ENCODE data around the gene BABAM2. TPM values are rescaled to one million over a fixed set of nuclear protein-coding genes. Genes with fewer than 3 reads are reported as not detected.

BABAM2 gene
- total RNA-seq, 3 donors from 2014 or later = 34.8 to 42.4 (median 41.3) TPM

- no peaks in the 10 kb centered on the region for H3K9me3 ChIP-seq
- no peak overlapping the region for H3K4me3 ChIP-seq
- intact Hi-C loops (cut with DNase I, micrococcal nuclease) = no loop called here
- H3K36me3 ChIP-seq (ENCODE audit: low read depth) = no peaks in the 10 kb centered on the region
- no peak for ATAC-seq
- TF ChIP-seq CTCF (IDR thresholded peaks at IDR 0.05) = no peak
- no peak for DNase-seq
- no peaks in the 10 kb centered on the region for H3K4me1 ChIP-seq (ENCODE audit: low read depth)
Measured at GRCh38 chr2:27891673-27892105, 1.2 kb downstream of the BABAM2 start.

GRCh38 chr2:27893006-27893405, 2.5 kb downstream of the BABAM2 start:
- no peaks in the 10 kb centered on the region for H3K4me1 ChIP-seq (ENCODE audit: low read depth)
- intact Hi-C loops (cut with DNase I, micrococcal nuclease) = no loop called here

GRCh38 chr2:27897717-27898116, 7.2 kb downstream of the BABAM2 start:
- Histone ChIP-seq H3K9me3 (no peaks in the 10 kb centered on the region), H3K36me3 (ENCODE audit: low read depth) (no peaks in the 10 kb centered on the region), H3K4me3 (no peak overlapping the region), H3K4me1 (ENCODE audit: low read depth) (no peaks in the 10 kb centered on the region)
- ATAC-seq = no peak
- TF ChIP-seq CTCF (IDR thresholded peaks at IDR 0.05) = no peak
- intact Hi-C loops (cut with DNase I, micrococcal nuclease) = no loop called here
- no peak for DNase-seq

More at GRCh38 chr2:27893006-27893405, 2.5 kb downstream of the BABAM2 start:
- Histone ChIP-seq H3K4me3 (no peak overlapping the region), H3K36me3 (ENCODE audit: low read depth) (no peaks in the 10 kb centered on the region), H3K9me3 (no peaks in the 10 kb centered on the region)
- TF ChIP-seq CTCF (IDR thresholded peaks at IDR 0.05) = no peak
- no peak for DNase-seq
- ATAC-seq = no peak

- H3K4me1 ChIP-seq (ENCODE audit: low read depth) = no peaks in the 10 kb centered on the region
- H3K4me3 ChIP-seq = no peak overlapping the region
- TF ChIP-seq CTCF (IDR thresholded peaks at IDR 0.05) = no peak
- DNase-seq (no peak), ATAC-seq (no peak)
- intact Hi-C loops (cut with DNase I, micrococcal nuclease) = no loop called here
- H3K9me3 ChIP-seq = no peaks in the 10 kb centered on the region
- H3K36me3 ChIP-seq (ENCODE audit: low read depth) = no peaks in the 10 kb centered on the region
Measured at GRCh38 chr2:27901234-27901633, 10.7 kb downstream of the BABAM2 start.

- Histone ChIP-seq H3K9me3 (no peaks in the 10 kb centered on the region), H3K4me3 (no peak overlapping the region), H3K36me3 (ENCODE audit: low read depth) (no peaks in the 10 kb centered on the region), H3K4me1 (ENCODE audit: low read depth) (no peaks in the 10 kb centered on the region)
- intact Hi-C loops (cut with DNase I, micrococcal nuclease) = no loop called here
- ATAC-seq = no peak
- DNase-seq = no peak
- no peak for TF ChIP-seq CTCF (IDR thresholded peaks at IDR 0.05)
Measured at GRCh38 chr2:27902098-27902497, 11.6 kb downstream of the BABAM2 start.

GRCh38 chr2:27903018-27903417, 12.5 kb downstream of the BABAM2 start:
- Histone ChIP-seq H3K4me3 (no peak overlapping the region), H3K9me3 (no peaks in the 10 kb centered on the region), H3K36me3 (ENCODE audit: low read depth) (no peaks in the 10 kb centered on the region), H3K4me1 (ENCODE audit: low read depth) (no peaks in the 10 kb centered on the region)
- TF ChIP-seq CTCF (IDR thresholded peaks at IDR 0.05) = no peak
- DNase-seq (no peak), ATAC-seq (no peak)
- intact Hi-C loops (cut with DNase I, micrococcal nuclease) = no loop called here

Measured in mucosa of descending colon (tissue), 3 donors.